Panc1 (cell line): ENCODE measurements around the gene E2F2. TPM values are rescaled to one million over a fixed set of nuclear protein-coding genes. Genes with fewer than 3 reads are reported as not detected.

ENCODE experiments used
- total RNA-seq: library from RNA; stranded (reverse); gene quantifications from one replicate; pipeline ENCODE4 v1.2.1, GENCODE V29; 2021; ENCODE audit not compliant: unreplicated experiment

Gene E2F2
- total RNA-seq, 1 experiment from 2014 or later: 9.5 TPM

Other genes starting within 250 kb of the E2F2 start
- 173 TPM for gene HNRNPR, start 186.9 kb downstream of the E2F2 start, total RNA-seq
- gene ZNF436, start 161.4 kb downstream of the E2F2 start, total RNA-seq: 16.0 TPM
- 8.3 TPM for gene TCEA3, start 106.5 kb downstream of the E2F2 start, total RNA-seq
- gene ASAP3, start 47.1 kb downstream of the E2F2 start, total RNA-seq: 17.9 TPM
- 39.6 TPM for gene ID3, start 28.3 kb upstream of the E2F2 start, total RNA-seq
- 865 TPM for gene RPL11, start 160.6 kb upstream of the E2F2 start, total RNA-seq
- 58.5 TPM for gene ELOA, start 212.2 kb upstream of the E2F2 start, total RNA-seq
- 48.9 TPM for gene PITHD1, start 247.2 kb upstream of the E2F2 start, total RNA-seq